ENCODE results near the gene HYKK.
"Not testable (repeated sequence)": the region's sequence is repeated elsewhere in the genome, so short reads cannot be mapped to it uniquely, and the experiment has no call there.

GRCh38 chr15:78539464-78540140 lies 32.2 kb downstream of the HYKK start:
- TF ChIP-seq, protein P1, sequence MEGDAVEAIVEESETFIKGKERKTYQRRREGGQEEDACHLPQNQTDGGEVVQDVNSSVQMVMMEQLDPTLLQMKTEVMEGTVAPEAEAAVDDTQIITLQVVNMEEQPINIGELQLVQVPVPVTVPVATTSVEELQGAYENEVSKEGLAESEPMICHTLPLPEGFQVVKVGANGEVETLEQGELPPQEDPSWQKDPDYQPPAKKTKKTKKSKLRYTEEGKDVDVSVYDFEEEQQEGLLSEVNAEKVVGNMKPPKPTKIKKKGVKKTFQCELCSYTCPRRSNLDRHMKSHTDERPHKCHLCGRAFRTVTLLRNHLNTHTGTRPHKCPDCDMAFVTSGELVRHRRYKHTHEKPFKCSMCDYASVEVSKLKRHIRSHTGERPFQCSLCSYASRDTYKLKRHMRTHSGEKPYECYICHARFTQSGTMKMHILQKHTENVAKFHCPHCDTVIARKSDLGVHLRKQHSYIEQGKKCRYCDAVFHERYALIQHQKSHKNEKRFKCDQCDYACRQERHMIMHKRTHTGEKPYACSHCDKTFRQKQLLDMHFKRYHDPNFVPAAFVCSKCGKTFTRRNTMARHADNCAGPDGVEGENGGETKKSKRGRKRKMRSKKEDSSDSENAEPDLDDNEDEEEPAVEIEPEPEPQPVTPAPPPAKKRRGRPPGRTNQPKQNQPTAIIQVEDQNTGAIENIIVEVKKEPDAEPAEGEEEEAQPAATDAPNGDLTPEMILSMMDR (IDR thresholded peaks at IDR 0.05) = not testable (repeated sequence)
- not testable (repeated sequence) for TF ChIP-seq RCOR1 (IDR thresholded peaks at IDR 0.05; ENCODE audit: low read length); RFX5 (IDR thresholded peaks at IDR 0.05; ENCODE audit: low read length); EP300 (IDR thresholded peaks at IDR 0.05; ENCODE audit: borderline replicate concordance in 1 of 2, low read depth in 1 of 2, low read length in 1 of 2); RAD21 (IDR thresholded peaks at IDR 0.05; ENCODE audit: low read length); GABPA (IDR thresholded peaks at IDR 0.05; ENCODE audit: low read depth); NFIC (IDR thresholded peaks at IDR 0.05; ENCODE audit: borderline replicate concordance)
- TF ChIP-seq, protein P2, sequence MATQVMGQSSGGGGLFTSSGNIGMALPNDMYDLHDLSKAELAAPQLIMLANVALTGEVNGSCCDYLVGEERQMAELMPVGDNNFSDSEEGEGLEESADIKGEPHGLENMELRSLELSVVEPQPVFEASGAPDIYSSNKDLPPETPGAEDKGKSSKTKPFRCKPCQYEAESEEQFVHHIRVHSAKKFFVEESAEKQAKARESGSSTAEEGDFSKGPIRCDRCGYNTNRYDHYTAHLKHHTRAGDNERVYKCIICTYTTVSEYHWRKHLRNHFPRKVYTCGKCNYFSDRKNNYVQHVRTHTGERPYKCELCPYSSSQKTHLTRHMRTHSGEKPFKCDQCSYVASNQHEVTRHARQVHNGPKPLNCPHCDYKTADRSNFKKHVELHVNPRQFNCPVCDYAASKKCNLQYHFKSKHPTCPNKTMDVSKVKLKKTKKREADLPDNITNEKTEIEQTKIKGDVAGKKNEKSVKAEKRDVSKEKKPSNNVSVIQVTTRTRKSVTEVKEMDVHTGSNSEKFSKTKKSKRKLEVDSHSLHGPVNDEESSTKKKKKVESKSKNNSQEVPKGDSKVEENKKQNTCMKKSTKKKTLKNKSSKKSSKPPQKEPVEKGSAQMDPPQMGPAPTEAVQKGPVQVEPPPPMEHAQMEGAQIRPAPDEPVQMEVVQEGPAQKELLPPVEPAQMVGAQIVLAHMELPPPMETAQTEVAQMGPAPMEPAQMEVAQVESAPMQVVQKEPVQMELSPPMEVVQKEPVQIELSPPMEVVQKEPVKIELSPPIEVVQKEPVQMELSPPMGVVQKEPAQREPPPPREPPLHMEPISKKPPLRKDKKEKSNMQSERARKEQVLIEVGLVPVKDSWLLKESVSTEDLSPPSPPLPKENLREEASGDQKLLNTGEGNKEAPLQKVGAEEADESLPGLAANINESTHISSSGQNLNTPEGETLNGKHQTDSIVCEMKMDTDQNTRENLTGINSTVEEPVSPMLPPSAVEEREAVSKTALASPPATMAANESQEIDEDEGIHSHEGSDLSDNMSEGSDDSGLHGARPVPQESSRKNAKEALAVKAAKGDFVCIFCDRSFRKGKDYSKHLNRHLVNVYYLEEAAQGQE (IDR thresholded peaks at IDR 0.05; ENCODE audit: low read depth, low read length) = not testable (repeated sequence)
